H9 (cell line): ENCODE results near the gene MMP23B. TPM values are rescaled to one million over a fixed set of nuclear protein-coding genes. Genes with fewer than 3 reads are reported as not detected.
A peak's percentile ranks its signal among the peaks of the same experiment; 100 is the strongest.

Source experiments
- DNase-seq: peaks from one replicate; pipeline ENCODE4 v3.0.0-alpha.2; 2017
- H2AFZ ChIP-seq: one replicate; pipeline ENCODE4 v1.6.1; 2013; ENCODE audit warnings: mild to moderate bottlenecking, low read length, control low read depth, moderate library complexity
- H2AK5ac ChIP-seq: 2 replicates; pipeline ENCODE4 v1.6.1; 2013; ENCODE audit warnings: low read length, control low read depth, mixed read lengths; ENCODE audit not compliant: insufficient read length
- H2BK120ac ChIP-seq: one replicate; pipeline ENCODE4 v1.6.1; 2013; ENCODE audit warnings: low read depth, mild to moderate bottlenecking, low read length, control low read depth, inconsistent platforms; ENCODE audit not compliant: poor library complexity, severe bottlenecking
- H2BK12ac ChIP-seq: 2 replicates; pipeline ENCODE4 v1.6.1; 2013; ENCODE audit warnings: low read length, control low read depth, mixed read lengths, low read depth; ENCODE audit not compliant: insufficient read length
- H2BK15ac ChIP-seq: 2 replicates; pipeline ENCODE4 v1.6.1; 2013; ENCODE audit warnings: low read depth, low read length, control low read depth
- H2BK20ac ChIP-seq: one replicate; pipeline ENCODE4 v1.6.1; 2013; ENCODE audit warnings: low read depth, mild to moderate bottlenecking, low read length, control low read depth, inconsistent platforms; ENCODE audit not compliant: poor library complexity, severe bottlenecking
- H2BK5ac ChIP-seq: 2 replicates; pipeline ENCODE4 v1.6.1; 2013; ENCODE audit warnings: low read length, control low read depth, mixed read lengths; ENCODE audit not compliant: insufficient read length
- H3K14ac ChIP-seq: 2 replicates; pipeline ENCODE4 v1.6.1; 2013; ENCODE audit warnings: low read length, control low read depth; ENCODE audit not compliant: insufficient read depth
- H3K18ac ChIP-seq: 2 replicates; pipeline ENCODE4 v1.6.1; 2013; ENCODE audit warnings: low read depth, mild to moderate bottlenecking, mixed read lengths, low read length, control low read depth; ENCODE audit not compliant: insufficient read length
- H3K23ac ChIP-seq: 2 replicates; pipeline ENCODE4 v1.6.1; 2013; ENCODE audit warnings: low read length, control low read depth, mixed read lengths, low read depth; ENCODE audit not compliant: insufficient read length
- H3K23me2 ChIP-seq: 2 replicates; pipeline ENCODE4 v1.6.1; 2013; ENCODE audit warnings: low read depth, mild to moderate bottlenecking, mixed read lengths, low read length, control low read depth; ENCODE audit not compliant: insufficient read length, poor library complexity, severe bottlenecking
- H3K27ac ChIP-seq: 2 replicates; pipeline ENCODE4 v1.5.1; 2013; ENCODE audit warnings: low read length, control low read depth, mixed read lengths, low read depth; ENCODE audit not compliant: insufficient read length
- H3K27me3 ChIP-seq: 2 replicates; pipeline ENCODE4 v1.6.1; 2013; ENCODE audit warnings: low read length, control low read depth, inconsistent platforms; ENCODE audit not compliant: insufficient read depth
- H3K4ac ChIP-seq: 2 replicates; pipeline ENCODE4 v1.6.1; 2013; ENCODE audit warnings: low read depth, mild to moderate bottlenecking, control low read depth, inconsistent platforms, low read length, moderate library complexity
- H3K4me1 ChIP-seq: 2 replicates; pipeline ENCODE4 v1.6.1; 2013; ENCODE audit warnings: low read length, control low read depth, inconsistent platforms; ENCODE audit not compliant: insufficient read depth
- H3K4me2 ChIP-seq: 2 replicates; pipeline ENCODE4 v1.6.1; 2013; ENCODE audit warnings: low read length, control low read depth, mixed read lengths; ENCODE audit not compliant: insufficient read length, insufficient read depth
- H3K56ac ChIP-seq: 2 replicates; pipeline ENCODE4 v1.6.1; 2013; ENCODE audit warnings: low read depth, mild to moderate bottlenecking, mixed read lengths, low read length, control low read depth; ENCODE audit not compliant: insufficient read length
- H3K79me1 ChIP-seq: 2 replicates; pipeline ENCODE4 v1.6.1; 2013; ENCODE audit warnings: low read depth, mild to moderate bottlenecking, moderate library complexity, low read length, control low read depth, inconsistent platforms; ENCODE audit not compliant: insufficient read depth, poor library complexity, severe bottlenecking
- H3K79me2 ChIP-seq: 2 replicates; pipeline ENCODE4 v1.6.1; 2013; ENCODE audit warnings: low read length, control low read depth, inconsistent platforms; ENCODE audit not compliant: insufficient read depth
- H3K9ac ChIP-seq: 2 replicates; pipeline ENCODE4 v1.6.1; 2013; ENCODE audit warnings: low read length, control low read depth, mixed read lengths; ENCODE audit not compliant: insufficient read length; ENCODE audit errors: extremely low read depth
- H3K9me3 ChIP-seq: one replicate; pipeline ENCODE4 v1.6.1; 2013; ENCODE audit warnings: low read depth, low read length, inconsistent platforms; ENCODE audit not compliant: control insufficient read depth
- H3T11ph ChIP-seq: one replicate; pipeline ENCODE4 v1.6.1; 2013; ENCODE audit warnings: mild to moderate bottlenecking, low read length, control low read depth, inconsistent platforms
- H4K20me1 ChIP-seq: one replicate; pipeline ENCODE4 v1.6.1; 2013; ENCODE audit not compliant: control insufficient read depth, insufficient read length, insufficient read depth
- H4K5ac ChIP-seq: 2 replicates; pipeline ENCODE4 v1.6.1; 2013; ENCODE audit warnings: low read depth, mild to moderate bottlenecking, mixed read lengths, low read length, control low read depth; ENCODE audit not compliant: insufficient read length
- H4K8ac ChIP-seq: replicated peaks from 2 replicates; pipeline ENCODE4 v1.6.1; 2013; ENCODE audit warnings: low read length, control low read depth, mixed read lengths, low read depth; ENCODE audit not compliant: insufficient read length
- H4K91ac ChIP-seq: 2 replicates; pipeline ENCODE4 v1.6.1; 2013; ENCODE audit warnings: low read depth, mild to moderate bottlenecking, moderate library complexity, mixed read lengths, low read length, control low read depth; ENCODE audit not compliant: insufficient read length
- H3K27ac Mint-ChIP-seq, 3 experiments: 2 replicates in 2 of 3; 3 replicates in 1 of 3; pipeline ENCODE4 v1.8.0; 2020 to 2021; ENCODE audit warnings: mixed read lengths in 3 of 3, mild to moderate bottlenecking in 1 of 3, moderate library complexity in 1 of 3
- H3K27me3 Mint-ChIP-seq: 2 replicates; pipeline ENCODE4 v1.8.0; 2021; ENCODE audit warnings: low read depth, mild to moderate bottlenecking, moderate library complexity, mixed read lengths
- H3K36me3 Mint-ChIP-seq, 3 experiments: 2 replicates in 2 of 3; 3 replicates in 1 of 3; pipeline ENCODE4 v1.8.0; 2020 to 2021; ENCODE audit warnings: low read depth in 3 of 3, mixed read lengths in 3 of 3; ENCODE audit not compliant: insufficient read depth in 1 of 3
- H3K4me1 Mint-ChIP-seq, 2 experiments: 2 replicates each; pipeline ENCODE4 v1.8.0; 2020; ENCODE audit warnings: mixed read lengths in 2 of 2
- H3K4me3 Mint-ChIP-seq, 2 experiments: 2 replicates in 1 of 2; 3 replicates in 1 of 2; pipeline ENCODE4 v1.8.0; 2020 to 2021; ENCODE audit warnings: mild to moderate bottlenecking in 2 of 2, mixed read lengths in 2 of 2, moderate library complexity in 1 of 2
- H3K9me3 Mint-ChIP-seq, 2 experiments: 2 replicates in 1 of 2; 3 replicates in 1 of 2; pipeline ENCODE4 v1.8.0; 2020; ENCODE audit warnings: mild to moderate bottlenecking in 2 of 2, mixed read lengths in 2 of 2, moderate library complexity in 1 of 2
- WGBS: extraction: QIAGEN DNeasy Blood & Tissue Kit; methylation state at CpG from one replicate; pipeline ENCODE4 v1.1.7; 2013; ENCODE audit warnings: missing lambda C conversion rate, low lambda C conversion rate, mixed read lengths; ENCODE audit not compliant: insufficient read length; ENCODE audit errors: extremely low coverage; 5-methylcytosine and 5-hydroxymethylcytosine counted together
- total RNA-seq: library from RNA; stranded (reverse); gene quantifications from 2 replicates; pipeline ENCODE4 v1.2.1, GENCODE V29; 2021
- TF ChIP-seq, protein P1 (sequence below): fragments of 200-600 bp; sonication (generic); conservative IDR thresholded peaks from 3 replicates; pipeline ENCODE4 v1.8.0; 2021; ENCODE audit warnings: antibody characterized with exemption, mild to moderate bottlenecking

Gene MMP23B
- total RNA-seq, 1 experiment from 2014 or later: 12.5 TPM

DNA sequence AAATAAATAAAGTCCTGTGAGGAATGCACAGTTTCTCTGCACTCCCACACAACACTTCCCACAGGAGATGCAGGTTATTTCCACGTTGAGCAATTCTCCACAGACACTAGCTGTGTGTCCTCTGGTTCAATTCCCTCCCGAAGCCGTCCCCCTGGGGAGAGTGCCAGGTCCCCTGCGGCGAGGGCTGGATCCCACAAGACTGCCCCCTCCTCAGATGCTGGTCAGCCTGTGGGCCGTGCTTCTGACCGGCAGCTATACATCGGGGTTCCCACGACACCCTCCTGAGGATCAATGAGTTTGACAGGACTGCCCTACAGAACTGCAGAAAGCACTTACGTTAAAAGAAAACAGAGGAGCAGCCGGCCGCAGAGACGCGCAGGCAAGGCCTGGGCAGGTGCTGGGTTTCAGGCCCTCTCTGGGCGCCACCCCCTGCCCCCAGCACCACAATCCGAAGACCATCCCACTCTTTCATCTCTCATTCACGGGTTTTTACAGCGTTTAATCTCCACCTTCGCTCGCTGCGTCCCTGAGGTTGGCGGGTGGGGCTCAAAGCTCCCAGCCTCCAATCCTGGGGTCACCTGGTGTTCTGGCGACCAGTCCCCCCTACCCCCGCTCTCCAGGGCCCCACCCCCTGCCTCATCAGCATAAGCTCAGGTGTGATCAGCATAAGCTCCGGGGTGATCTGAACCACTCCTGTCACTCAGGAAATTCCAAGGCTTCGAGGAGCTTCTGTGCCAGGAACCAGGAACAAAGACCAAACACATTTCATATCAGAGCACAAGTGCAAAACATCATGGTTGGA is 51.3 kb downstream of the MMP23B start:
- no peak overlapping the region for H3K4me2 ChIP-seq
- no peak overlapping the region for H2BK120ac ChIP-seq
- H2AFZ ChIP-seq: no peak overlapping the region
- peaks cover 32 to 38% of the 10 kb centered on the region in 2 experiments for H3K4me1 Mint-ChIP-seq
- H2BK12ac ChIP-seq: no peak overlapping the region
- peaks cover 4% of the 10 kb centered on the region for H3K79me1 ChIP-seq
- no peak overlapping the region for H3K27ac ChIP-seq
- H2AK5ac ChIP-seq: no peak overlapping the region
- peaks cover 4% of the 10 kb centered on the region; the same call in 1 of the 2 replicates for H3K79me2 ChIP-seq
- no peak overlapping the region for H4K8ac ChIP-seq
- H3K4me3 Mint-ChIP-seq: peak overlapping the region; percentile 9 to 49; a peak in 3 of 5 replicates
- H3K56ac ChIP-seq: no peak overlapping the region
- H3K9ac ChIP-seq: no peak overlapping the region
- no peak overlapping the region for H4K5ac ChIP-seq
- H3K23me2 ChIP-seq: no peaks in the 10 kb centered on the region
- H3K27ac Mint-ChIP-seq: peak overlapping the region; percentile 94 to 96 (median 95)
- H3K23ac ChIP-seq: no peak overlapping the region
- WGBS: no CpG with 5 or more reads among the region's 26 CpGs
- no peaks in the 10 kb centered on the region for H4K20me1 ChIP-seq
- DNase-seq: peak; percentile 66
- H3K36me3 Mint-ChIP-seq: peaks cover 2 to 7% (median 5%) of the 10 kb centered on the region in 3 experiments; a peak in 5 of 7 replicates
- H3T11ph ChIP-seq: no peak overlapping the region
- no peak overlapping the region for H3K18ac ChIP-seq
- H2BK20ac ChIP-seq: no peak overlapping the region
- H3K14ac ChIP-seq: no peak overlapping the region
- no peaks in the 10 kb centered on the region for H3K27me3 ChIP-seq
- no peaks in the 10 kb centered on the region for H3K9me3 Mint-ChIP-seq
- H2BK5ac ChIP-seq: no peak overlapping the region
- no peak overlapping the region for H4K91ac ChIP-seq
- TF ChIP-seq, protein P1, sequence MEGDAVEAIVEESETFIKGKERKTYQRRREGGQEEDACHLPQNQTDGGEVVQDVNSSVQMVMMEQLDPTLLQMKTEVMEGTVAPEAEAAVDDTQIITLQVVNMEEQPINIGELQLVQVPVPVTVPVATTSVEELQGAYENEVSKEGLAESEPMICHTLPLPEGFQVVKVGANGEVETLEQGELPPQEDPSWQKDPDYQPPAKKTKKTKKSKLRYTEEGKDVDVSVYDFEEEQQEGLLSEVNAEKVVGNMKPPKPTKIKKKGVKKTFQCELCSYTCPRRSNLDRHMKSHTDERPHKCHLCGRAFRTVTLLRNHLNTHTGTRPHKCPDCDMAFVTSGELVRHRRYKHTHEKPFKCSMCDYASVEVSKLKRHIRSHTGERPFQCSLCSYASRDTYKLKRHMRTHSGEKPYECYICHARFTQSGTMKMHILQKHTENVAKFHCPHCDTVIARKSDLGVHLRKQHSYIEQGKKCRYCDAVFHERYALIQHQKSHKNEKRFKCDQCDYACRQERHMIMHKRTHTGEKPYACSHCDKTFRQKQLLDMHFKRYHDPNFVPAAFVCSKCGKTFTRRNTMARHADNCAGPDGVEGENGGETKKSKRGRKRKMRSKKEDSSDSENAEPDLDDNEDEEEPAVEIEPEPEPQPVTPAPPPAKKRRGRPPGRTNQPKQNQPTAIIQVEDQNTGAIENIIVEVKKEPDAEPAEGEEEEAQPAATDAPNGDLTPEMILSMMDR: no peak
- H3K9me3 ChIP-seq: no peaks in the 10 kb centered on the region
- H3K27me3 Mint-ChIP-seq: no peaks in the 10 kb centered on the region
- H2BK15ac ChIP-seq: no peak overlapping the region
- peaks cover 5% of the 10 kb centered on the region; the same call in 1 of the 2 replicates for H3K4me1 ChIP-seq
- H3K4ac ChIP-seq: no peak overlapping the region

Other genes starting within 250 kb of the MMP23B start
- gene CCNL2, start 232.8 kb upstream of the MMP23B start, total RNA-seq: 160 and 173 TPM in 2 replicates
- gene MRPL20, start 224.9 kb upstream of the MMP23B start, total RNA-seq: 156 and 162 TPM in 2 replicates
- 3.1 and 3.2 TPM in 2 replicates for gene ANKRD65, start 210.9 kb upstream of the MMP23B start, total RNA-seq
- gene VWA1, start 196.5 kb upstream of the MMP23B start, total RNA-seq: 55.6 and 57.1 TPM in 2 replicates
- 7.5 and 7.7 TPM in 2 replicates for gene ATAD3C, start 182.5 kb upstream of the MMP23B start, total RNA-seq
- gene ATAD3B, start 160.4 kb upstream of the MMP23B start, total RNA-seq: 76.8 and 78.6 TPM in 2 replicates
- gene ATAD3A, start 120.0 kb upstream of the MMP23B start, total RNA-seq: 55.8 and 59.4 TPM in 2 replicates
- gene TMEM240, start 91.5 kb upstream of the MMP23B start, total RNA-seq: 7.7 and 8.7 TPM in 2 replicates
- gene SSU72, start 57.3 kb upstream of the MMP23B start, total RNA-seq: 179 and 186 TPM in 2 replicates
- gene FNDC10, start 32.0 kb upstream of the MMP23B start, total RNA-seq: 15.2 TPM in 2 replicates
- gene MIB2, start 16.7 kb upstream of the MMP23B start, total RNA-seq: 77.8 and 78.9 TPM in 2 replicates
- 30.1 and 33.3 TPM in 2 replicates for gene CDK11B, start 26.8 kb downstream of the MMP23B start, total RNA-seq
- gene SLC35E2B, start 60.6 kb downstream of the MMP23B start, total RNA-seq: 39.6 and 41.7 TPM in 2 replicates
- gene CDK11A, start 92.2 kb downstream of the MMP23B start, total RNA-seq: 49.5 and 50.1 TPM in 2 replicates
- gene NADK, start 146.3 kb downstream of the MMP23B start, total RNA-seq: 104 and 105 TPM in 2 replicates